DND-41 (cell line): ENCODE results near the gene HOXA13.

ENCODE experiments used
- ATAC-seq: fragments of 200-7000 bp; cut with Tn5 transposase; 3 replicates; pipeline ENCODE4 v1.9.1; 2021; ENCODE audit warnings: low read depth; ENCODE audit not compliant: insufficient read depth
- DNase-seq: peaks from one replicate; pipeline ENCODE4 v3.0.0-alpha.2; 2020
- H2AFZ ChIP-seq: 2 replicates; pipeline ENCODE4 v1.6.0; 2012; ENCODE audit warnings: low read depth, low read length
- H3K27ac ChIP-seq: 2 replicates; pipeline ENCODE4 v1.5.1; 2012; ENCODE audit warnings: low read length, inconsistent platforms
- H3K27me3 ChIP-seq: fragments of 200-600 bp; sonication (generic); 2 replicates; pipeline ENCODE4 v1.6.0; 2012; ENCODE audit warnings: low read length, mild to moderate bottlenecking, inconsistent platforms; ENCODE audit not compliant: insufficient read depth, poor library complexity
- H3K36me3 ChIP-seq: 2 replicates; pipeline ENCODE4 v1.5.1; 2012; ENCODE audit warnings: low read length, inconsistent platforms; ENCODE audit not compliant: insufficient read depth
- H3K4me1 ChIP-seq: 2 replicates; pipeline ENCODE4 v1.5.1; 2012; ENCODE audit warnings: mild to moderate bottlenecking, low read length; ENCODE audit not compliant: insufficient read depth
- H3K4me2 ChIP-seq: 2 replicates; pipeline ENCODE4 v1.6.0; 2012; ENCODE audit warnings: mild to moderate bottlenecking, moderate library complexity, low read length, inconsistent platforms; ENCODE audit not compliant: insufficient read depth
- H3K4me3 ChIP-seq, 2 experiments: fragments of 200-600 bp in 1 of 2; shearing (Covaris generic) in 1 of 2; 2 replicates each; pipeline ENCODE4 v1.5.1; 2012 to 2016; ENCODE audit warnings: inconsistent platforms in 2 of 2, low read length in 2 of 2, mild to moderate bottlenecking in 2 of 2, low read depth in 1 of 2, moderate library complexity in 1 of 2
- H3K79me2 ChIP-seq: 2 replicates; pipeline ENCODE4 v1.6.0; 2012; ENCODE audit warnings: low read length, inconsistent platforms; ENCODE audit not compliant: insufficient read depth
- H3K9ac ChIP-seq: 2 replicates; pipeline ENCODE4 v1.6.0; 2012; ENCODE audit warnings: low read depth, mild to moderate bottlenecking, inconsistent platforms, low read length, moderate library complexity
- H3K9me3 ChIP-seq: 2 replicates; pipeline ENCODE4 v1.5.1; 2012; ENCODE audit warnings: low read length, moderate library complexity, mild to moderate bottlenecking, inconsistent platforms; ENCODE audit not compliant: insufficient read depth, severe bottlenecking
- H4K20me1 ChIP-seq: 2 replicates; pipeline ENCODE4 v1.6.0; 2012; ENCODE audit warnings: low read length; ENCODE audit not compliant: insufficient read depth
- CTCF ChIP-seq: IDR thresholded peaks from 2 replicates; pipeline ENCODE4 v1.5.1; 2012; ENCODE audit warnings: borderline replicate concordance, low read length, moderate library complexity, mild to moderate bottlenecking; ENCODE audit not compliant: poor library complexity, severe bottlenecking; ENCODE audit errors: extremely low read depth
- EZH2 ChIP-seq: IDR thresholded peaks from 3 replicates; pipeline ENCODE4 v1.6.1; 2012; ENCODE audit warnings: borderline replicate concordance, low read depth, mild to moderate bottlenecking, moderate library complexity, low read length, inconsistent platforms; ENCODE audit not compliant: severe bottlenecking

Gene HOXA13

GRCh38 chr7:27148031-27148755, 51.7 kb downstream of the HOXA13 start:
- Histone ChIP-seq H3K4me2 (peak overlapping the region; percentile 69), H2AFZ (no peak overlapping the region), H4K20me1 (no peaks in the 10 kb centered on the region), H3K79me2 (peaks cover 28% of the 10 kb centered on the region), H3K9me3 (no peaks in the 10 kb centered on the region), H3K4me1 (peaks cover 28% of the 10 kb centered on the region), H3K36me3 (peaks cover 9% of the 10 kb centered on the region; the same call in 1 of the 2 replicates), H3K27me3 (no peaks in the 10 kb centered on the region), H3K4me3 (peak overlapping the region in 1 of 2 experiments; percentile 64; a peak in 1 of 4 replicates), H3K9ac (peak overlapping the region; percentile 73; the same call in 1 of the 2 replicates), H3K27ac (peak overlapping the region; percentile 13; the same call in 1 of the 2 replicates)
- TF ChIP-seq EZH2 (no peak), CTCF (no peak)
- DNase-seq, result no peak
- ATAC-seq, result no peak

- peak within 1 kb of the TSS; percentile 13; the same call in 1 of the 2 replicates for H3K27ac ChIP-seq
- peaks cover 13% of the 10 kb centered on the region for H3K36me3 ChIP-seq
- peak within 1 kb of the TSS in 1 of 2 experiments; percentile 64; a peak in 1 of 4 replicates for H3K4me3 ChIP-seq
- H3K4me1 ChIP-seq, result peaks cover 28% of the 10 kb centered on the region
- DNase-seq (no peak), ATAC-seq (no peak)
- no peaks in the 10 kb centered on the region for H3K9me3 ChIP-seq
- TF ChIP-seq EZH2 (no peak), CTCF (no peak)
- H3K9ac ChIP-seq, result peak within 1 kb of the TSS; percentile 73; the same call in 1 of the 2 replicates
- H4K20me1 ChIP-seq, result no peaks in the 10 kb centered on the region
- peaks cover 28% of the 10 kb centered on the region for H3K79me2 ChIP-seq
- H3K27me3 ChIP-seq, result no peaks in the 10 kb centered on the region
- no peak within 1 kb of the TSS for H2AFZ ChIP-seq
- H3K4me2 ChIP-seq, result peak within 1 kb of the TSS; percentile 69
These were observed 52.5 kb downstream of the HOXA13 start, which contains the start of gene HOXA6 for GRCh38 chr7:27147199-27148030. TSS of gene HOXA6 (minus strand) at chr7:27147774. CDS start at chr7:27147749, 25 bp downstream.

GRCh38 chr7:27146491-27147198, 53.2 kb downstream of the HOXA13 start:
- peaks cover 13% of the 10 kb centered on the region for H3K36me3 ChIP-seq
- H3K79me2 ChIP-seq, result peaks cover 28% of the 10 kb centered on the region
- H3K27ac ChIP-seq, result no peak overlapping the region
- TF ChIP-seq EZH2 (no peak), CTCF (no peak)
- ATAC-seq (no peak), DNase-seq (no peak)
- no peak overlapping the region for H3K4me3 ChIP-seq
- H3K4me1 ChIP-seq, result peaks cover 26% of the 10 kb centered on the region
- H2AFZ ChIP-seq, result no peak overlapping the region
- H4K20me1 ChIP-seq, result no peaks in the 10 kb centered on the region
- H3K27me3 ChIP-seq, result no peaks in the 10 kb centered on the region
- H3K9me3 ChIP-seq, result no peaks in the 10 kb centered on the region
- no peak overlapping the region for H3K9ac ChIP-seq
- no peak overlapping the region for H3K4me2 ChIP-seq
